ENCODE measurements around the gene CLEC5A.
"Not testable (repeated sequence)": the region's sequence is repeated elsewhere in the genome, so short reads cannot be mapped to it uniquely, and the experiment has no call there.

The CLEC5A gene

DNA sequence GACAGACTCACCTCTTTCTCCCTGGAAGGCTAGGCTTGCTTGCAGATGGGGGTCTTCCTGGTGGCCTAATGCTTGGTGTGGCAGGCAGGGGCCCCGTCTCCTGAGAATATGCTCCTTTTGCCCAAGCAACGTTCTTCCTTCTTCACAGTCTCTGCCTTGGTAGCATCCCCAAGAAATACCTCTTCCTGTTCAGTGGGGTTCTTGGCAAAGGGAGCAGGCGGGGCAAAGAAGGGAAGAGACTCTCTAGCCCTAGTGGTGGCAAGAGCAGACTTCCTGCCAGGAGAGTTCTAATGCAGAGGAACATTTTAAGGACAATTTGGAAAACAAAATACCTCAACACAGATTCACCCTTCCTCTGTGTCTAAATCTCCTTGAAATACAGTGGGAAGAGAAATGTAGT, at the start of gene CLEC5A:
CLEC5A (minus strand) TSS at position 179 of the 400 bp plus-strand sequence. CDS start 682 bp downstream, outside the sequence.
- no peak for DNase-seq

DNA sequence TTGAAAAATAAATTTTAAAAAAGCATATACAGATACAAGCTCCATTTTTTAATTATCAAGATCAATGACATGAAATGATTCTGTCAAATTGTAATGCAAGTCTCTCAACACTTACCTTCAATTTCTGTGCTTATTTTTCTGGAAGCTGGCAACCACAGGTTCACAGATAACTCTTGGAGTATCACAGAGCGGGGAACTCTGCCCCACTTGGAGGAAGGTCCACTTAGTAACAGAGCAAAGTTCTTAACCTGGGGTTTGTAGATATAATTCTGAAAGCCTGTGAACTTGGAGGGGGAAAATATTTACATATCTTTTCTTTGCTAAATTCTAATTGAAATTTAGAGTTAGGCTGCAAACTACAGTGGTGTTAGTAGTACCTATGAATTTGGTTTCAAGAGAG, 46.6 kb upstream of the CLEC5A start:
- no peak for DNase-seq

DNA sequence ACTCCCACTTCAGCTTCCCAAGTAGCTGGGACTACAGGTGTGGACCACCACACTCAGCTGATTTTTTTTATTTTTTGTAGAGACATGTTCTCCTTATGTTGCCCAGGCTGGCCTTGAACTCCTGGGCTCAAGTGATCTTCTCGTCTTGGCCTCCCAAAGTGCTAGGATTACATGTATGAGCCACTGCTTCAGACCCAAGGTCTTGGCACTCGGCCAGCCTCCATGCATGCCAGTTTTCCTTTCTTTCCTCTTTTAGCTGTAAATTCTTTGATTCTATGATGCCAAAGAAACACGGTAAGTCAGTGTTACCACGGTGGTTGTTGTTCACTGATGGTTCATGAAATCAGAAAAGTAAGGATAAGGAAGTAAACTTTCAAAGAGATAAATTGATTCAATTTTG, 45.9 kb upstream of the CLEC5A start:
- DNase-seq = no peak

DNA sequence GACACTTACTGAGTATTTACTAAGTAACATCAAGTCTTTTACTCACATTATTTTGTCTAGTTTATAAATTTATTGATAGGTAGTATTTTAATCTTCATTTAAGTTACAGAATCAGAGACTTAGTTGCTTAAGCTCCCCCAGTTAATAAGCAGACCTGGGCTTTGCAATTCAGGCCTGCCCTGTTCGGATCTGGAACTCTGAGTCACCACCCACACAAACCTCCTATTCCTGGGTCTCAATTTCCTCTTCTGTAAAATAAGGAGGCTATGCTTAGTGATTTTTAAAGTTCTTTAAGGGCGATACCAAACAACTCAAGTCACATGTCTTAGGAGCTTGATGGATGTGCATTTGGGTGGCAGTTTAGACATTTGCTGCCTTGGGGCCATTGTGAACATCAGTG, 45.4 kb upstream of the CLEC5A start:
- no peak for DNase-seq

DNA sequence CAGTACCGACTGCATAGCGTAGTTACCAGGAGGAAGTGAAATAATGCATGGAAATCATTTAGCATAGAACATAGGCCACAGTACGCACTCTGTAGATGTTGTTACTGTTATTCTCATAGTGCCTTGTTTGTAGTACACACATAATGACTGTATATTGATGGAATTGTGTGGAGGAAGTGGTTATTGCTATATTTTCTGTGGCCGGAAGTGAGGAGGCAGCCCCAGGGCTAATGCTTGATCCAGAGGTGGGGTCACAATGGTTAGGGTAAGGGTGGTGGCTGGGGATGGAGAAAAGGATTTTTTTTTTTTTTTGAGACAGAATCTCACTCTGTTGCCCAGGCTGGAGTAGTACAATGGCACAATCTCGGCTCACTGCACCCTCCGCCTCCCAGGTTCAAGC, 44.4 kb upstream of the CLEC5A start:
- DNase-seq = no peak

DNA sequence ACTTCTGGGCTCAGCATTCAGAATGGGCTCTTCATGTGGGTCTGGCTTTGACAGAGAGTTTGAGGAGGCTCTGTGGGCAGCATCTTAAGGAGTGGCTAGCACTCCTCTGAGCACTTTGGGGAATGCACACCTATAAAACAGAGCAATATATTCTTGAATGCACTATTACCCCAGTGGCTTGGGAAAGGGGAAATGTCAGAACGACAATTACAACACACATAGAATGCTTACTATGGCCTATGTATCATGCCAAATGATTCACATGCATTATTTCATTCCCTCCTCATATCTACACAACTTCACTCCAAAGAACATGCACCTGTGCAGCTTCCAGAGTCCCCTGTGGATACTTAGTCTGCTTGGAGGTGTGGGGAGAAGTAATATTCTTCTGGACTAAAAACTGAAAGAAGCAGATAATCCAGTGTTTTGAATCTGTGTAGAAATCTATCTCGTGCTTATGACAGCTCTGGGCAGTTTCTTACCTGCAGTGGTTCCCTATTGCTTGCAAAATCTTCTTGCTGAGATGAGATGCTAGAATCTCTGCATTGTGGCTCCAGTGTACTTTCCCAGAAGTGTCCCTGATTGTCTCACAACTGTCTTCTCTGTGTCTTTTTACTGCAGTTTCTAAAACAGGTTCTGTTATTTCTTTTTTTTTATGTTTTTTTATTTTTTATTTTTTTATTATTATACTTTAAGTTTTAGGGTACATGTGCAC, 43.4 kb upstream of the CLEC5A start:
- no peak for DNase-seq

DNA sequence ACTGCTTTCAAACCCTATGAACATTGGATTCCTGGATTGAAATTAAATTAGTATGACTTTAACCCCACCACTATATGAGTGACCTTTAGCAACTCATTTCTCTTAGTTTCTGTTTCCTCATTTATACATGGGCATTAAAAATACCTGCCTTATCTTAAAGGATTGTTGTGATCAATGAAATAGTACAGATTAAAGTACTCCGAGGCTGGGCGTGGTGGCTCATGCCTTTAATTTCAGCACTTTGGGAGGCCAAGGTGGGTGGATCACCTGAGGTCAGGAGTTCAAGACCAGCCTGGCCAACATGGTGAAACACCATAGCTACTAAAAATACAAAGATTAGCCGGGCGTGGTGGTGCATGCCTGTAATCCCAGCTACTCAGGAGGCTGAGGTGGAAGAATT, 41.0 kb upstream of the CLEC5A start:
- not testable (repeated sequence) for DNase-seq

DNA sequence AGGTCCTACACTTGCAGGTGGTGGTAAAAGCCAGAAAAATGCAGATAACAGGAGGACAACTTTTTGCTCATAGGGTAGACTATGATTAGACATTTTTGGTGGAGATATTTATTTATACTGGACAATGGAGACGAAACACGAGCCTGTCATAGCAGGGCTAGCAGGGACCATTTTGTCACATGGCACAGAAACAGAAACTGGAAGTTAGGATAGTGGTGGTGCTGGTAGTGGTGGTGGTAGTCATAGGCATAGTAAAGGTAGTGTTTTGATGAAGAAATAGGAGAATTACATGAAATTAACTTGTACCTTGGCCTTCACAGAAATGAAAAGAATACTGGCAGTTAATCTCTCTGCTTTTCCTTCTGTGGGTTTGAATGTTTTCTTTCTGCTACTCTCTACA, 40.1 kb upstream of the CLEC5A start:
- no peak for DNase-seq

DNA sequence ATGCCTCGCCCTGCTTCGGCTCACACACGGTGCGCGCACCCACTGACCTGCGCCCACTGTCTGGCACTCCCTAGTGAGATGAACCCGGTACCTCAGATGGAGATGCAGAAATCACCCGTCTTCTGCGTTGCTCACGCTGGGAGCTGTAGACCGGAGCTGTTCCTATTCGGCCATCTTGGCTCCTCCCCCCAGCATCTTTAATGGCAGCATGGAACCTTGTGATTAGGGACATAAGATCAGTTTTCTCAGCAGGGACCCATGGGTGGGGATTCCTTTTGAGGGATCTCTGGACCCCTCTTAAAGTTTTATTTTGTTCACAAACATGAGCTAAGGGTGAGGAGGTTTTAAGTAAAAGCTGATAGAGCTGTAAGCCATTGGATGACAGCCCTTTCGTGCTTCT, 39.2 kb upstream of the CLEC5A start:
- DNase-seq = not testable (repeated sequence)

DNA sequence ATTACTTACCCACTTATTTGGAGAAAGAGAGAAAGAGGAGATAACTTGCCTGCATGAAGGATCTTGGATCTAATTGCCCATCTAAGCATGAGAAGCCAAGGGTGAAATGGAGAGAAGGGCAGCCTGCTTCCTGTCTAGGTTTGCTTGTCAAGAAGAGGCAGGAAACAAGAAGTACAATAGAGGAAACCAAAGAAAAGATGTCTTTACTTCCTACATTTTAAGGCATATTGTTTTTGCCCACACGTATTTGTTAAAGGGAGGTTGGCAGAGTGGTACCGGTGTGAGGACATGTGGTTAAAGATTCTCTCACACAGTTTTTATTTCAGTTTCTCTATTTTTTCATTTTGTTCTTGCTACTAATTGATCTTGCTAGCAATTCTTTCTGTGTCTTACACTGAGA, 32.8 kb upstream of the CLEC5A start:
- DNase-seq = no peak

DNA sequence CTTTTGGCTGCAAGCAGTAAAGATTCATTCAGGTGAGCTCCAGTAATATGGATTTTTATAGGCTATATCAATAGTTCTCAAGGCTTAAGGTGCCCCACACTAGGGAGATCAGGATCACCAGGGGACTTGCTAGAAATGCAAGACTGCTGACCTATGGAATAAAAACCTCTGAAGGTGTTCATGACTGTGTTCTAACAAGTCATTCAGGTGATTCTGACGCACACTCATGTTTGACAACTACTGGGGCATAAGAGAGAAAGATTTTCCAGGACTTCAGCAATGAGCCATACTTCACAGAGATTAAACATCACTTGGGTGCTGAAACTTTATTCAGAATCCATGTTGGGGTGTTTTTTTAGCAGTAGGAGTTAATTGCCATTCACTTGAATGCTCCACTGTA, 31.6 kb upstream of the CLEC5A start:
- no peak for DNase-seq

DNA sequence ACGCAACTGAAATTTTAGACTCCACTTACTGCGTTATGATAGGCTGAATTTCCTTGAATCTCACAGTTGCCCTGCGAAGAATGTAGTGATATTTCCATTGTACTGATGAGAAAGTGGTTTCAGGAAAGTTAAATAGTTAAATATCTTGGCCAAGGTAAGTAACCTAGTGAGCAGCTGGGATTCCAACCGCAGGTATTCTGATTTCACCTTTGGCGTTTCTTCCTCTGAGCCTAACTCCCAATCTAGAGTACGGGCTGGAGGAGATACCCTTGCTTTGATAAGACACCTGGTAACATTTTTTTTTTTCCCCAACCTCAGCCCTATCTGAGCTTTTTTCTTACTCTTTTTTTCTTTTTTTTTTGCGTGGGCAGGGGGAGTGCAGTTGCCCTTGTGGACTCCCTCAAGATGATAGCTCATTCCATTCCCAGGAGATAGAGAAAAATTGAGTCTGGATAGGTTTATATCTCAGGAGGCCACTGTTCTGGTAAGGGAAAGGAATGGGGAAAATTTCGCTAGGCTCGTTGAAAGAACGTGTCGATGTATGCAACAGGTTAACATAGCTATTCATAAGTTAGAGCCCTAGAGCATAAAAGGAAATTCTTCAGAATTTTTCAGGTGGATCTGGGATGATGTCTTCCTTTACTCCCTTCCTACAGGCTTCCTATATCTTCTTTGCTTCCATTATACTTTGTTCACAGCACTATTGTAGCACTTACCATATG, 29.9 kb upstream of the CLEC5A start:
- DNase-seq = no peak

DNA sequence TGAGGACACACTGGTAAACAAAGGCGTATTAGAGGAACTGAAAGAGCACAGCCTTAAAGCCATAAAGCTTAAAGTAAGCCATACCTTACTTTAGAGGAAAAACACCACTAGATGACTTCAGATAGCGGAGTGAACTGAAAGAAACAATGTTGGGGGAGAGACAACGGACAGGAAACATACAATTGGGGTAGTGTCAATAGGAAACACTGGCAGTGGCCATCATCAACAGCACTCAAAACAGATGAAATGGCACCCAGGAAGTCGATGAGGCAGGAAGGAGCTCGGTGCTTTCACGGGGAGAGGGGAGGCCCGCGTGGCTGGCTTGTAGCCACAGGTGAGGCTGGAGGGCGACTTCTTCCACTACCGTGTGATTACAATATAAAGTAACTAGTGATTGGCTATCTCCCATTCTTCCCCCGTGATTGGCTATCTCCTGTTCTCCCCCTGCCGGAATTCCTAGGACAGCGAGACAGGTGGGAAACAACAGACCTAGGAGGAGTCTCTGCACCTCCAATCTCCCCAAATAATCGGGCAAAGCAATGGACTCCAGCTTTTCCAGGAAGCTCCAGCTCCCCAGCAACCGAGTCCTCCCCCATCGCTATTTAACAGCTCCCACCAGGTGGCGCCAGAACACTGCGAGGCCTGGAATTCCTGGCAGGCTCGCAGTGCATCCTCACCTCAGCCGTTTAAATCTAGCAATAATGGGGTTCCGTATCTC, 29.2 kb upstream of the CLEC5A start:
- DNase-seq = peak; percentile 76

DNA sequence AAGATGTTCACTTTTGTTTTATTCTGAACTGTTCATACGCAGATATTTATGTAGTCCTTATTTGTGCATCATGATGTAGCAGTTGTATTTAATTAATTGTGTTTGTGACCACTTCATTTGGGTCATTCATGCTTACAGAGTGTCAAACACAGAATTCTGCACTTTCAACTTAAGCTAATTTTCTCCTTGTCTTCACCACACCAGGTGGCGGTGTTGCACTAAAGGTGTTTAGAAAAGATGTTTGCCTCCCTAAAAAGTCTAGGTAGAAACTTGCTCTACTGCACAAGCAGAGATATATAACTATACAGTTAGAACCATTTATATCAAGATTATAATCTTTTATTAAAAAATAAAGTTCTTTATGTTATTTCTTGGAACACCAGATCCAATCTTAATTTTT, 28.1 kb upstream of the CLEC5A start:
- peak; percentile 23 for DNase-seq

DNA sequence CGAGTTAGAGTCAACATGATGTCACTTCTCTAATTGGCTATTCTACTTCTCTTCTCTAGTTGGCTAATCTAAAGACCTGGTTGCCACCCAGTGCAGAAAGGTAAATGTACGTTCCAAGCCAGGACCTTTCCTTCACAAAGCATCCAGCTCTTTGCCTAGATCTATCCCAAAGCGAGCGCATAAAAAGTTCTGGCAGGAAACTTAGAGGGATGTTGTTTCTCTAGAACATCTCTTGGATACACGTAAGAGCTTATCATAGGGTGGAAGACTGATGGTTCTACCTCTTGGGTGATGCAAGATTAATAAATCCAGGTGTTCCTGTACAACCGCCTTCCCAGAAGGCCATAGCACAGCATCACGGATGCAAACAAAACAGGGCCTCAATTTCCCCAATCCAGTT, 26.9 kb upstream of the CLEC5A start, which contains the start of gene TAS2R38:
TAS2R38 (minus strand) TSS at position 101 of the 400 bp plus-strand sequence; CDS start at position 17, 84 bp downstream.
- no peak for DNase-seq

DNA sequence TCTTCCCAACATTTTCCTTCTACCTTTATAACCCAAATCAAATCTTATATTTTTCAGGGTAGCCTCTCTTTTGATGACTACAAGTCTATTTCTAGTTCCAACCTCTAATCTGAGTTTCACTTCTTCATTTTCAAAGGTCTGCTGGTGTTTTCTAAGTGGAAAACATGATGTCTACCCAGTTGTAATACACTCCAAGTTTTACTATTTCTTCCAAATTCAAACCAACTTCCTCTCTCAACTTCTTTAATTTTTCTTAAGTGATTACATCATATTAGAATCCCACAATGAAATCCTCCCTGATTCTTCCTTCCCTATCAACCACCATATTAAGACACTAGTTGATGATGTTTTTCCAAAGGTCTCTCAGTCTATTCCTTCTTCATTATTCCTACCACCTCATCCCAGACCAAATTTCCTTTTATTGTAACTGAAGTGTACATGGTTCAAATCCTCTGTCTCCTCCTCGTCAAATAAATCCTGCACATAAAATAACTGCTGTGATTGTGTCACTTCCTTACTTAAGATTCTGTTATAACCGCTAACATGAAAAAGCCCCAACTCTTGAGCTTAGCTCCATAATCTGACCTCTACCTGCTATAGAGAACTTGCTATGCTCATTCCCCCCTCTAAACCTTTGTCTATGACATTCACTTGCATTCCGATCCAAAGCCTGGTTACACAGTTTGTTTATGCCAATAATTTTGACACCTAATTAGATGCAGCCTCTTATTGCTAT, 14.1 kb upstream of the CLEC5A start:
- DNase-seq = no peak

DNA sequence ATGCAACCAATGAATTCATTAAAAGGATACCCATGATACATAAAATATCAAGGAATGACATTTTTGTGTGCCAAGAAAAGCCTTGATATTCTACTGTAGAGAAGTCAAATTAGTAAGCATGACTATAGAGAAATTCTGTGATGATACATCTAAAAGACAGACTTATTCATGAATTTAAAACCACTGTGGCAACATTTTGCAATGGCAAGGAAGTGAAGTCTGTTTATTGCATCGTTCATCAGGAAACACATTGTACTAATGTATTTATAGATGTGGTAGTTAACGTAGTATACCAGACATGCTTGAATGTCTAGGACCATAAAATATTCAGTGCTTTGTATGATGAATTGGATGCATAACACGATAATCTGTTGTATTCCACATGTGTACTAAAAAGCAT, 9.3 kb upstream of the CLEC5A start:
- DNase-seq = no peak

DNA sequence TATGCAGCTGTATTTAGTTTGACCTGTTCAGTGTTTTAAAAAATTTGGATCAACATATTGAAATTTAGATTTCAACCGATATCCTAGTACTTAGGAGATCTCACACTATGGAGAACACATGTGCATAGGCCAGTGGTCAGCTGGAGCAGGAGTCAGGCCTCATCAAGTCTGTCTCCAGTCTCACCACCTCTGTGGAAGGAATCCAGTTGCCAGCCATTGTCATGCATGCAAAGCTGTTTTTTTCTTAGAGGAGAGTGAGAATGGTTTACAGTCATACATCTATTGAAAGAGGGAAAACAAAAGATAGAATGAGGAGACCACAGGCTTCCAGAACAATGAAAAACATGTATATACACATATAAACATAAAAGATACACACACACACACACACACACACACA, 7.6 kb upstream of the CLEC5A start:
- DNase-seq = no peak

DNA sequence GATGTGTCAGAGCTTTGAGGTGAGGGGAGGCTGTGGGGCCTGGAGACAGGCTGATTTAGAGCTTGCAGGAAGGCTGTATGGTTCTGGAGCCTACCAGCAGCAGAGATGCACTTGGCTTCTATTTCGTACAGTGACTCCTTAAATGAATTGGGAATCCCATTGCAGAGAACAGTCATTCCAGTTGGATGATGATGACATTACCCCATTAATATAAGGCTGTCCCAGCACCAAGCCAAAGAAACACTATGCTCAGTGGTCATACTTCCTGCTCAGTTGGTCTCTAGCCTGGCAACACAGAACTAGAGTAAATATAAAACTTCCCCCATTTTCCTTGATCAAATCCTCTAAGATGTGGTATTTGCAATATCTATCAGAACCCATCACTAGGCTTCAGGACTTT, 5.7 kb upstream of the CLEC5A start:
- DNase-seq = no peak

DNA sequence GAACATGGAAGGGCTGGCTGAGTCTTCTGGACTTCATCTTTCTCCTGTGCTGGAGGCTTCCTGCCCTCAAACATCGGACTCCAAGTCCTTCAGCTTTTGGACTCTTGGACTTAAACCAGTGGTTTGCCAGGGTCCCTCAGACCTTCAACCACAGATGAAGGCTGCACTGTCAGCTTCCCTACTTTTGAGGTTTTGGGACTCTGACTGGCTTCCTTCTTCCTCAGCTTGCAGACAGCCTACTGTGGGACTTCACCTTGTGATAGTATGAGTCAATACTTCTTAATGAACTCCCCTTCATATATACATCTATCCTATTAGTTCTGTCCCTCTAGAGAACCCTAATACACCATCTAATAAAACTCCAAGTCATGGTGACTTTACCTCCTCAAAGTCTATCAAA, 4.0 kb upstream of the CLEC5A start:
- DNase-seq = no peak

DNA sequence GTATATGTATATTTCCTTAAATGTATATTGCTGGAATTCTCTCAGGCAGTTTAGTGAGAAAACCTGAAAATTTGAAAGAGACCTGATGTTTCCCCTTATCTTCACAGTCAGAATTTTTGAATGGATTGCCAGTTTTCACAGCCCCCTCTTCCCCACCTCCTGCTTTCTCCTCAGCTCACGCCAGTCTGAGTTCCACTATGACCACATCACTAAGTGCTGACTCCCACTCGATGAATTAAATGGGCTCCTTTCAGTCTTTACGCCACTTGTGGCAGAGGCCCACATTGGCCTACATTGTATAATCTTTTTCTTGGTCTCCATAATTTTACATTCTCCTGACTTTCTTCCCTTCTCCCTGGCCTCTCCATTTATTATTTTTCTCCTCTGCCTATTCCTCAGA, 3.1 kb upstream of the CLEC5A start:
- no peak for DNase-seq

DNA sequence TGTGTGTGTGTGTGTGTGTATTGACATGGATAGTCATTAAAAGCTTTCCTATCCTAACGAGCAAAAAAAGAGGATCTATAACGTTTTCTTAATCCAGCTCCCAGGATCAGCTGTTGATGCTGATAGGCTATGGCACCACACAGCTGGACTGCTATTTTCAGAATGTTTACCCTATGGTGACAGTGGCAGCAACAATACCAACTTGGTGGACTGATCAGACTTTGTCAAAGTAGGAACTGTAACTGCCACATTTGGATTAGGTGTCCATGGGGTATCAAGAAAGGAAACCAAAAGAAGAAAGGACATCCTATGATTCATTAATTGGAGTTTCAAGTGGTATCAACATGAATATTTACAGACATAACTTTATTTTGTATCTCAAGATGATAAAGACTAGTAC, 2.7 kb upstream of the CLEC5A start:
- no peak for DNase-seq

DNA sequence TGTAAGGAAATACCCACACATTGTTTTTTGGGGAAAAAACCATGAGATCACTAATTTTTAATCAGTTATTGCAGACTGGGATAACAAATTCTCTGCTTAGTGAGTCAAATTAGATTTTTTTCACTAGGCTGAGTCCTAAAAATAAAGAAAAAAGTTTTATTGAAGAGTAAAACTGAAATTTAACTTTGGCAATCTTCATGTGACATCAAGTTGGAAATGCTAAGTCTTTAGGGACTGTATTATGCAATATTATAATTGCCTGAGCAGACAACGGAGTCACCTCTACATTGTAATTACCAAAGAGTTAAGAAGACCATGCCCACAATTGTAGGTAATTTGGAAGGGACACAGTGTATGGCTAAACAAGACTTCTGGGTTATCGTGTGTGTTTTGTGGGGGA, 2.2 kb upstream of the CLEC5A start:
- DNase-seq = no peak

Measured in CD4-positive, alpha-beta T cell treated with Interleukin-17A for 4 hours (primary cell).